H1 (cell line): ENCODE results near the gene DDX53. TPM values are rescaled to one million over a fixed set of nuclear protein-coding genes. Genes with fewer than 3 reads are reported as not detected.

Experiments used
- CTCF ChIA-PET: fragments of 300-600 bp; sonication (Branson Sonifier 250); formaldehyde crosslinking; loops from one replicate; lab custom pipeline; 2021; ENCODE audit not compliant: partially characterized antibody; lab: Charles Lee
- POLR2A ChIA-PET: fragments of 300-600 bp; sonication (Branson Sonifier 250); formaldehyde crosslinking; loops from one replicate; lab custom pipeline; 2021; ENCODE audit warnings: inconsistent platforms; ENCODE audit not compliant: partially characterized antibody; lab: Charles Lee
- DNase-seq, 2 experiments: peaks; one replicate each; pipeline versions ENCODE4 v3.0.0 to v3.0.0-alpha.2; 2010 to 2022; ENCODE audit warnings: low spot score in 2 of 2, low read depth in 1 of 2, mixed read lengths in 1 of 2
- FAIRE-seq: peaks from 2 replicates; lab custom pipeline; 2011; peaks lifted over from hg19 to GRCh38; lab: Jason Lieb, UNC
- H2AFZ ChIP-seq: 2 replicates; pipeline ENCODE4 v1.8.1; 2012; ENCODE audit warnings: low read length, inconsistent platforms
- H2AK5ac ChIP-seq: 2 replicates; pipeline ENCODE4 v1.6.1; 2013; ENCODE audit warnings: low read depth, low read length
- H2BK120ac ChIP-seq: replicated peaks from 2 replicates; pipeline ENCODE3; 2013; ENCODE audit warnings: low read depth, low read length, inconsistent platforms
- H2BK12ac ChIP-seq: 2 replicates; pipeline ENCODE4 v1.6.1; 2013; ENCODE audit warnings: low read depth, low read length
- H2BK15ac ChIP-seq: 2 replicates; pipeline ENCODE4 v1.6.1; 2013; ENCODE audit warnings: low read length
- H2BK20ac ChIP-seq: 2 replicates; pipeline ENCODE4 v1.6.1; 2013; ENCODE audit warnings: low read length
- H2BK5ac ChIP-seq: 2 replicates; pipeline ENCODE4 v1.6.1; 2013; ENCODE audit warnings: low read depth, low read length
- H3K14ac ChIP-seq: 2 replicates; pipeline ENCODE4 v1.6.1; 2013; ENCODE audit warnings: inconsistent platforms; ENCODE audit not compliant: insufficient read length
- H3K18ac ChIP-seq: 2 replicates; pipeline ENCODE4 v1.6.1; 2013; ENCODE audit warnings: low read length; ENCODE audit errors: extremely low read depth
- H3K23ac ChIP-seq: 2 replicates; pipeline ENCODE4 v1.6.1; 2013; ENCODE audit warnings: inconsistent platforms; ENCODE audit not compliant: insufficient read length
- H3K23me2 ChIP-seq: 2 replicates; pipeline ENCODE4 v1.6.1; 2013; ENCODE audit warnings: low read depth, low read length
- H3K27ac ChIP-seq: 2 replicates; pipeline ENCODE4 v1.6.1; 2011; ENCODE audit warnings: low read depth, low read length, inconsistent platforms
- H3K27me3 ChIP-seq, 4 experiments: replicated peaks in 1 of 4; 1 replicate in 1 of 4; 2 replicates in 3 of 4; pipeline versions ENCODE4 v1.6.1 to v1.8.1; 2011 to 2013; ENCODE audit warnings: low read length in 3 of 4, mild to moderate bottlenecking in 3 of 4, inconsistent platforms in 2 of 4, mixed read lengths in 2 of 4, moderate library complexity in 1 of 4; ENCODE audit not compliant: control insufficient read depth in 3 of 4, insufficient read depth in 3 of 4; ENCODE audit errors: extremely low read depth in 1 of 4
- H3K36me3 ChIP-seq, 4 experiments: 2 replicates each; pipeline versions ENCODE4 v1.6.1 to v1.8.1; 2011 to 2013; ENCODE audit warnings: mild to moderate bottlenecking in 4 of 4, low read length in 3 of 4, moderate library complexity in 2 of 4, control low read depth in 1 of 4, inconsistent platforms in 1 of 4; ENCODE audit not compliant: insufficient read depth in 4 of 4, control insufficient read depth in 2 of 4
- H3K4ac ChIP-seq: replicated peaks from 2 replicates; pipeline ENCODE3; 2013; ENCODE audit warnings: low read length, low read depth, mixed read lengths, inconsistent platforms; ENCODE audit not compliant: insufficient read length
- H3K4me1 ChIP-seq, 4 experiments: replicated peaks in 1 of 4; 1 replicate in 1 of 4; 2 replicates in 3 of 4; pipeline versions ENCODE4 v1.6.1 to v1.8.1; 2011 to 2013; ENCODE audit warnings: low read length in 3 of 4, inconsistent platforms in 2 of 4, mixed read lengths in 1 of 4; ENCODE audit not compliant: insufficient read depth in 4 of 4, control insufficient read depth in 3 of 4
- H3K4me2 ChIP-seq, 2 experiments: 2 replicates each; pipeline versions ENCODE4 v1.6.1 to v1.8.1; 2011 to 2013; ENCODE audit warnings: low read depth in 2 of 2, low read length in 2 of 2, control low read depth in 1 of 2, inconsistent platforms in 1 of 2, mild to moderate bottlenecking in 1 of 2; ENCODE audit not compliant: insufficient read depth in 1 of 2
- H3K4me3 ChIP-seq, 4 experiments: fragments of 200-600, 300-600 bp in 1 of 4; sonication (generic), shearing (Covaris generic), sonication (Bioruptor Twin) in 1 of 4; 2 replicates each; pipeline versions ENCODE4 v1.5.1 to v1.8.1; 2011 to 2016; ENCODE audit warnings: low read length in 4 of 4, low read depth in 3 of 4, control low read depth in 2 of 4, inconsistent platforms in 2 of 4, mild to moderate bottlenecking in 2 of 4, mixed read lengths in 1 of 4, moderate library complexity in 1 of 4; ENCODE audit not compliant: insufficient read depth in 2 of 4; ENCODE audit errors: extremely low read depth in 1 of 4
- H3K56ac ChIP-seq: replicated peaks from 2 replicates; pipeline ENCODE3; 2013; ENCODE audit warnings: low read depth, mild to moderate bottlenecking, mixed read lengths, low read length, inconsistent platforms; ENCODE audit not compliant: insufficient read length
- H3K79me1 ChIP-seq: 2 replicates; pipeline ENCODE4 v1.6.1; 2013; ENCODE audit warnings: low read depth, low read length, control low read depth
- H3K79me2 ChIP-seq, 2 experiments: 2 replicates each; pipeline versions ENCODE4 v1.6.1 to v1.8.1; 2012 to 2013; ENCODE audit warnings: low read length in 2 of 2, mild to moderate bottlenecking in 2 of 2, inconsistent platforms in 1 of 2; ENCODE audit not compliant: insufficient read depth in 2 of 2, control insufficient read depth in 1 of 2
- H3K9ac ChIP-seq, 4 experiments: replicated peaks in 1 of 4; 1 replicate in 1 of 4; 2 replicates in 3 of 4; pipeline versions ENCODE4 v1.6.1 to v1.8.1; 2011 to 2013; ENCODE audit warnings: low read depth in 3 of 4, low read length in 3 of 4, control low read depth in 2 of 4, mild to moderate bottlenecking in 2 of 4, moderate library complexity in 2 of 4, inconsistent platforms in 1 of 4; ENCODE audit errors: extremely low read depth in 1 of 4
- H3K9me3 ChIP-seq, 2 experiments: 2 replicates each; pipeline versions ENCODE4 v1.6.1 to v1.8.1; 2012 to 2013; ENCODE audit warnings: mild to moderate bottlenecking in 2 of 2, moderate library complexity in 2 of 2, control low read depth in 1 of 2, inconsistent platforms in 1 of 2, low read depth in 1 of 2, low read length in 1 of 2, mixed read lengths in 1 of 2; ENCODE audit not compliant: insufficient read depth in 2 of 2
- H4K20me1 ChIP-seq, 2 experiments: replicated peaks in 1 of 2; 2 replicates each; pipeline versions ENCODE3 to v1.8.1; 2011 to 2013; ENCODE audit warnings: inconsistent platforms in 2 of 2, low read length in 2 of 2, mild to moderate bottlenecking in 1 of 2; ENCODE audit not compliant: insufficient read depth in 2 of 2, control insufficient read depth in 1 of 2
- H4K5ac ChIP-seq: 2 replicates; pipeline ENCODE4 v1.6.1; 2013; ENCODE audit warnings: low read length, low read depth, mixed read lengths, inconsistent platforms; ENCODE audit not compliant: insufficient read length
- H4K8ac ChIP-seq: 2 replicates; pipeline ENCODE4 v1.8.0; 2013; ENCODE audit warnings: mild to moderate bottlenecking, moderate library complexity, low read length, inconsistent platforms; ENCODE audit not compliant: insufficient read depth; ENCODE audit errors: extremely low read depth
- H4K91ac ChIP-seq: replicated peaks from 2 replicates; pipeline ENCODE3; 2013; ENCODE audit warnings: low read length, mixed read lengths, inconsistent platforms; ENCODE audit not compliant: insufficient read length
- CTBP2 ChIP-seq: IDR thresholded peaks from 2 replicates; pipeline ENCODE4 v1.7.0; 2011; ENCODE audit warnings: borderline replicate concordance, mild to moderate bottlenecking, moderate library complexity, mixed read lengths, low read length; ENCODE audit not compliant: insufficient read depth, insufficient read length
- EGR1 ChIP-seq: IDR thresholded peaks from 2 replicates; pipeline ENCODE4 v1.6.1; 2011; ENCODE audit warnings: low read depth, low read length, borderline replicate concordance
- FOSL1 ChIP-seq: IDR thresholded peaks from 2 replicates; pipeline ENCODE4 v1.6.1; 2011; ENCODE audit warnings: mild to moderate bottlenecking, low read depth, low read length, moderate library complexity; ENCODE audit not compliant: insufficient read depth
- TAF1 ChIP-seq: IDR thresholded peaks from 2 replicates; pipeline ENCODE4 v1.6.1; 2011; ENCODE audit warnings: mild to moderate bottlenecking, low read depth, low read length
- USF2 ChIP-seq: IDR thresholded peaks from 2 replicates; pipeline ENCODE4 v1.6.1; 2011; ENCODE audit warnings: low read length, improper control_type of control experiment
- YY1 ChIP-seq: IDR thresholded peaks from 2 replicates; pipeline ENCODE4 v1.6.1; 2011; ENCODE audit warnings: low read depth, mild to moderate bottlenecking, low read length
- WGBS, 2 experiments: shearing (Covaris generic) in 1 of 2; methylation state at CpG; one replicate each; pipeline versions ENCODE4 v1.1.6 to v1.1.7; 2013 to 2015; ENCODE audit warnings: low lambda C conversion rate in 2 of 2, mixed read lengths in 2 of 2, inconsistent platforms in 1 of 2, low coverage in 1 of 2, missing lambda C conversion rate in 1 of 2; ENCODE audit not compliant: insufficient replicate concordance in 2 of 2, insufficient coverage in 1 of 2, insufficient read length in 1 of 2; ENCODE audit errors: extremely low coverage in 1 of 2, missing lambda C conversion rate in 1 of 2; 5-methylcytosine and 5-hydroxymethylcytosine counted together
- long read RNA-seq, 2 experiments: library from RNA in 1 of 2; library from capped mRNA in 1 of 2; stranded (forward); transcript quantifications; one replicate each; pipeline ENCODE4 v2.0.0, GENCODE V29; 2021; ENCODE audit warnings: inconsistent platforms in 1 of 2
- polyA minus RNA-seq, 3 experiments: library from RNA; depleted of rRNA, polyadenylated mRNA; stranded (reverse); fragments of >200 nt; gene quantifications; 1 replicate in 2 of 3; 2 replicates in 1 of 3; pipeline ENCODE4 v1.2.3, GENCODE V29; 2011
- polyA plus RNA-seq, 7 experiments: library from polyadenylated mRNA; depleted of rRNA in 3 of 7; stranded (reverse) in 5 of 7; unstranded in 2 of 7; fragments of >200 nt in 5 of 7; fragments of 200-250 nt in 2 of 7; gene quantifications; 1 replicate in 5 of 7; 2 replicates in 1 of 7; 4 replicates in 1 of 7; pipeline versions ENCODE4 v1.2.1 to v1.2.3, GENCODE V29; 2011 to 2013; ENCODE audit warnings: missing spikeins in 2 of 7, mixed read lengths in 2 of 7
- total RNA-seq: library from RNA; stranded (reverse); fragmentation: NEBNext Ultra II Directional; extraction: Animal tissue kit (Norgen Biotek cat#: 25700); gene quantifications from 2 replicates; pipeline ENCODE4 v1.2.1, GENCODE V29; 2021

Gene DDX53
- not detected in 2 replicates for total RNA-seq
- polyA plus RNA-seq (2011; rRNA removed): not detected in 2 replicates
- not detected for polyA plus RNA-seq (2011; cell fraction: cytosol; rRNA removed)
- not detected for polyA plus RNA-seq (2011; cell fraction: nucleus; rRNA removed)
- polyA plus RNA-seq (2012, experiment 1 of 2): not detected in 4 replicates
- not detected for polyA plus RNA-seq (2012, experiment 2 of 2)
- polyA plus RNA-seq (2013, experiment 1 of 2): not detected
- polyA plus RNA-seq (2013, experiment 2 of 2): not detected
- not detected in 2 replicates for polyA minus RNA-seq (2011; rRNA and poly(A)+ RNA removed)
- not detected for polyA minus RNA-seq (2011; cell fraction: cytosol; rRNA and poly(A)+ RNA removed)
- polyA minus RNA-seq (2011; cell fraction: nucleus; rRNA and poly(A)+ RNA removed): not detected
- long read RNA-seq, experiment 1: 0 reads
- long read RNA-seq, experiment 2: 0 reads

DNA sequence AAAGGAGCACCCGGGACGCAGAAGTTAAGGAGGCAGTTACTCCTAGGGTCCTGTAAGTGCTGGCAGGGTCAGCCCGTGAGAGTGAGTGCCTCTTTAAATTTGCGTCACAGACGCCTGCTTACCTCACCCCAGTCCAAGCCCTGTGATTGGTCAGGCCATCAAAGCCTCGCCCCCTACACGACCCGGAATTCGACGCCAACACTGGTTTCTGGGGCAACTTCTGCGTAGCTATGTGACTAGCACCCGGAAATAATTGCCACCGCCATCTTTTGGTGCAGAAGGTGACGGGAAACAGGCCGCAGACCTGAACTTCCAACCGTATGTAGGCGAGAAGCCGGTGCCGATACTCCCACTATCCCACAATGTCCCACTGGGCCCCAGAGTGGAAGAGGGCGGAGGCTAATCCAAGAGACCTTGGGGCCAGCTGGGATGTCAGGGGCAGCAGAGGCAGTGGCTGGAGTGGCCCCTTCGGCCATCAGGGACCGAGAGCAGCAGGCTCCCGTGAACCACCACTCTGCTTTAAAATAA lies at the start of gene DDX53:
TSS of gene DDX53 (plus strand) at position 265 of the 528 bp plus-strand sequence. CDS start at position 363, 98 bp downstream.
- no peak within 1 kb of the TSS for H2BK12ac ChIP-seq
- ChIA-PET POLR2A (no interaction called here), CTCF (no interaction called here)
- no peak within 1 kb of the TSS for H4K8ac ChIP-seq
- no peak within 1 kb of the TSS for H3K27ac ChIP-seq
- TF ChIP-seq CTBP2: no peak
- TF ChIP-seq YY1: no peak
- no peak for TF ChIP-seq EGR1
- TF ChIP-seq FOSL1: no peak
- no peak for TF ChIP-seq USF2
- TF ChIP-seq TAF1: no peak
- TF ChIP-seq, all 59 proteins: peak for 0
- Histone ChIP-seq H2AFZ (no peak within 1 kb of the TSS), H4K91ac (no peak within 1 kb of the TSS), H3K36me3 (no peaks in the 10 kb centered on the region), H3K4me2 (no peak within 1 kb of the TSS), H3K18ac (no peak within 1 kb of the TSS), H3K56ac (no peak within 1 kb of the TSS), H3K27me3 (no peaks in the 10 kb centered on the region), H3K4me1 (no peaks in the 10 kb centered on the region), H3K9me3 (no peaks in the 10 kb centered on the region), H3K4ac (no peak within 1 kb of the TSS), H2BK5ac (no peak within 1 kb of the TSS), H2BK15ac (no peak within 1 kb of the TSS), H3K23ac (no peak within 1 kb of the TSS), H2BK120ac (no peak within 1 kb of the TSS), H4K20me1 (no peaks in the 10 kb centered on the region), H3K9ac (no peak within 1 kb of the TSS), H4K5ac (no peak within 1 kb of the TSS), H2BK20ac (no peak within 1 kb of the TSS), H3K23me2 (no peaks in the 10 kb centered on the region), H3K4me3 (no peak within 1 kb of the TSS), H3K79me2 (no peaks in the 10 kb centered on the region), H3K14ac (no peak within 1 kb of the TSS), H2AK5ac (no peak within 1 kb of the TSS), H3K79me1 (no peaks in the 10 kb centered on the region)
- FAIRE-seq: no peak
- WGBS, 2 experiments: 94% methylated on average over 21 of the region's 23 CpGs; no CpG with 5 or more reads in 1 of the 2 experiments
- no peak for DNase-seq
